GM21737 (cell line): ENCODE results near the gene SPANXC.
"Not testable (repeated sequence)": the region's sequence is repeated elsewhere in the genome, so short reads cannot be mapped to it uniquely, and the experiment has no call there.

Source experiments
- ATAC-seq: cut with Tn5 transposase; IDR thresholded peaks from one replicate; pipeline ENCODE4 v1.9.1; 2021; ENCODE audit warnings: mild to moderate bottlenecking, moderate library complexity; ENCODE audit not compliant: unreplicated experiment

Gene SPANXC, protein sequence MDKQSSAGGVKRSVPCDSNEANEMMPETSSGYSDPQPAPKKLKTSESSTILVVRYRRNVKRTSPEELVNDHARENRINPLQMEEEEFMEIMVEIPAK

DNA sequence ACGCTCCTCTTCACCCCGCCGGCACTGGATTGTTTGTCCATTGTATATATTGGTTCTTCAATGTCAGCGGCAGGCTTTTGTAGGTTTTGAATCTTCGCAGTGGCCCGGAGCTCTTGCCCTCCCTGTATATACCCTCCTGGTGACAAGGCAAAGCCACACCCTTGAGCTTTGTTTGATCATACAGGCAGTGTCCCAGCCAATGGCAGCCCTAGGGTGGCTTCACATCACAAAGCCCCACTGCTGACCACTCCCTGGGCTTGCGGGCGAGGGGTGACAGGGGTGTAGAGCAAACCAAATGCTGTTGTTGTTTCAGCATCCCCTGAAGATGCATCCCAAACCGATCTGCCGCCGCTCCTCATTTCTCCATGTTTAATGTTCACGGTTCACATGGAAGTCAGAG, at the start of gene SPANXC:
Gene SPANXC (minus strand): TSS at position 101 of the 400 bp plus-strand sequence. CDS start 60 bp downstream, at position 41.
- not testable (repeated sequence) for ATAC-seq

DNA sequence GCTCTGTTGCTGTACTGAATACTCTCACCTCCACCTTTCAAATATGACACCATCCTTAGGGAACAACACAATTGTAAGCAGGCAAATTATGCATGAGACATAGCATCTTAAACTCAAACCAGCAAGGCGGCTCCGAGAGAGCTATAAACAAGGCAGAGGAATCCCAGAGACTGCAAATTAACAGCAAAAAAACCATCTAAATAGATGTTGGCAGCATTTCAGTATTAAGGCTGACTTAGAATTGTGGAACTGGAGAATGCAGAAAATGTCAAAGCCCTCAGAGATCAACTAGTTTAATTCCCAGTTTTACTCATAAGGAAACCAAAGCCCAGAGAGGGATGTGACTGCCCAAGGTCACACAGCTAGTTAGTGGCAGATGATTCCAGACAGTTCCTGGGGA, 37.2 kb upstream of the SPANXC start:
- no peak for ATAC-seq

DNA sequence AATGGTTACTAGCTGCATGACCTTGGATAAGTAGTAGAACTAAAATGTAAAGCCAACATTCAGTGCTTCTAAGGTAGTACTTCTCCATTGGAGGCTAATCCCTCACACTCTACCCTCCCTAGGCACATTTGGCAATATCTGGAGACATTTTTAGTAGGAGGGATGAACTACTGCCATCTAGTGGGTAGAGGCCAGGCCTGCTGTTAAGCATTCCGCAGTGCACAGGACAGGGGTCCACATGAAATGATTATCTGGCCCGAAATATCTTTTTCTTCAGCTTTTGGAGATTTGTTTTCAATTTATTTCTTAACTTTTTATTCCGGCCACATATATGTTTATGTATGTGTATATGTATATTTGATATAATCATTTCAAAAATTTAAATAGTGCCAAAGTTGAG, 36.0 kb upstream of the SPANXC start:
- no peak for ATAC-seq

DNA sequence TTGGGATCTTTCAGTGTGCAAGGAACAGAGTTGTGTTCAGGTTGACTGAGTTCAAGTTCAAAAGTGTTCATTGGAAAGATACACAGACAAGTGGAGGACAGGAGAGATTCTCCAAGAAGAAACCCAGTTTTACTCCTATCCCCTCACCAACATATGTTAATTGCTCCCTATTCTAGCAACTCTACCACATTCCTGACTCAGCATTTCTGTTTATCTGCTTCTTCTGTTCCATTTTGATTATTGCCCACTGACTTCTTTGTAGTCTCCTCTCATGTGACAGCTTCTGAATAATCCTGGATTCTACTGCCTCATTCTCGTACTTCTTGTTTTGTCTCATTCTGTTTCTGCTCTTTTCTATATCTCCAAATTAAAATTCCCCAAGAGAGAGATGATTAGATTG, 15.8 kb upstream of the SPANXC start:
- no peak for ATAC-seq

DNA sequence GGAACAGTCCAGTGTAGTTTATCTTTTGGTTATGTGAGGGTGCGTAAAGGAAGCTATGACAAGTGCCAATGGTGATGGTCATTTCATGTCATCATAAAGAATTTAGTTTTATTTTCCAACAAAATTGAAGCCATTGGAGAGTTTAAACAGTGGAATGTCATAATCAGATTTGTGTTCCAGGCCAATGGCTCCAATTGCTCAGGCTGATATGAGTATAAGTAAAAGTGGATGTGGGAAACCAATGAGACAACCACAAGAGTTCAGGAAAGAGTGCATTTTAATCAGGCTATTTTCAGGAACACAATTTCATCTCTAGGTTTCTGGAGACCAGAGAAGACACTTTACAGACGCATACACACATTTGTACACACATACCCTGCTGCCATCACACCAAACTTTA, 20.7 kb downstream of the SPANXC start:
- ATAC-seq = no peak

DNA sequence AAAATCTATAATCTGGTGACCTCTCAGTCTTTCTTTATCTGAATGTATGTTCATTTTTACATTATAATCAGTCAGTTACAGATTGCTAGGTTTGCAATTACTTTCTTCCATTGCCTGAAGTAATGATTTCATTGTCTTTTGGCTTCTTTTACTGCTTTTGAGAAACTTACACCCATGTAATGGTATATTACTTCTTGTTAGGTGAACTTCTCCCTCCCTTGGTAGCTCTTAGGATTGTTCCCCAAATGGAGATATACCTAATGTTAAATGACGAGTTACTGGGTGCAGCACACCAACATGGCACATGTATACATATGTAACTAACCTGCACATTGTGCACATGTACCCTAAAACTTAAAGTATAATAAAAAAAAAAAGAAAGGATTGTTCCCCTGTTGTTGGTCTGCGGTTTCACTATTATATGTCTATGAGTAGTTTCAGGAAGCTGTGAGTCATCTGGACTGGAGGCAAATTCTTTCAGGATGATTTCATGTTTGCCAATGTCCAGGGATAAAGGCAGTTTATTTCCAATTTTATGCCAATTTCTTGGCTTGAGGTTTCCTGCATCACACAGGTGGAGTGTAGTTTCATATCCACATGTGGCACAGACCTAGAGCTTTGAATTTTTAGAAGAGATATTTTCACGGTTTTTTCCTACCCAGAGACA, 21.8 kb downstream of the SPANXC start:
- ATAC-seq = no peak

DNA sequence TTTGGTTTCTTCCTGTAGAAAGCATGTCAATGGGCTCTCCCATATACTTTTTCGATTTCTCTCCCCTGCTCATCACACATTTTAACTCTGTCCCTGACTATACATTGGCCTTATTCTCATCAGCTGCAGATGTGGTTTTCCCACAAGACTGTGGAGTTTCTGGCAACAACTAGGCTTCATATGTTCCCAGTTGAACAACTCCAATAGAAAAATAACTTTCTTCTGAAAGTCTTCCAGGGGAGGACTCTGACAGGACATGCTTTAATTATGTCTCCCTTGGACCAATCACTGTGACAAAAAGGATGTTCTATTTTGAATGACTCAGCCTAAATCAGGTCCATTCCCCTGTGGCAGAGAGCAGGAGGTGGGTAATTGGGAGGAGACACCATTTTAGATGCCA, 28.1 kb downstream of the SPANXC start:
- no peak for ATAC-seq

DNA sequence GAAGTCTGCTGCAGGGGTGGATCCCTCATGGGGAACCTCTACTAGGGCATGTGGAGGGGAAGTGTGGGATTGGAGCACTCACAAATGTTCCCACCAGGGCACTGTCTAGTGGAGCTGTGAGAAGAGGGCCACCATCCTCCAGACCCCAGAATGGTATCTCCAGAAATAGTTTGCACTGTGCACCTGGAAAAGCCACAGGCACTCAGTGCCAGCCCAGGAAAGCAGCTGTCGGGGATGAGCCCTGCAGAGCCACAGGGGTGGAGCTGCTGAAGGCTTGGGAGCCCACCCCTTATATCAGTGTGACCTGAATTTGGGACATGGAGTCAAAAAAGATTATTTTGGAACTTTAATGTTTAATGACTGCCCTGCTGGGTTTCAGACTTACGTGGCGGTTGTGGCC, 40.4 kb downstream of the SPANXC start:
- ATAC-seq = no peak
